HepG2 (cell line): ENCODE data around the gene CHM. TPM values are rescaled to one million over a fixed set of nuclear protein-coding genes. Genes with fewer than 3 reads are reported as not detected.

Experiments
- ATAC-seq: fragments of 200-7000 bp; cut with Tn5 transposase; 3 replicates; pipeline ENCODE4 v1.9.1; 2020; ENCODE audit warnings: mild to moderate bottlenecking, moderate library complexity
- BruUV-seq: library from RNA; stranded (reverse); fragments of 400-500 nt; replicated peaks from 2 replicates; lab custom pipeline; 2021; lab: Mats Ljungman, UMichigan
- CTCF ChIA-PET: fragments of 300-600 bp; formaldehyde crosslinking; extraction: SDS; loops from one replicate; lab custom pipeline; 2021; ENCODE audit warnings: low total read pairs, inconsistent platforms, low intra/inter-chr PET ratio; lab: Yijun Ruan, JAX
- POLR2A ChIA-PET: fragments of 350-600 bp; sonication (Branson Sonifier 250); formaldehyde crosslinking; loops from one replicate; lab custom pipeline; 2020; ENCODE audit warnings: antibody characterized with exemption, inconsistent platforms; lab: Yijun Ruan, JAX
- DNase-seq: peaks from one replicate; pipeline ENCODE4 v3.0.0-alpha.2; 2015; ENCODE audit warnings: low spot score
- FAIRE-seq: peaks from 3 replicates; lab custom pipeline; 2011; peaks lifted over from hg19 to GRCh38; lab: Jason Lieb, UNC
- H2AFZ ChIP-seq: one replicate; pipeline ENCODE4 v1.6.1; 2011; ENCODE audit warnings: low read length, inconsistent platforms
- H3K27ac ChIP-seq: fragments of 300-600 bp; 3 replicates; pipeline ENCODE4 v1.8.0; 2011; ENCODE audit warnings: mixed run types, mild to moderate bottlenecking, mixed read lengths, low read length, inconsistent platforms; ENCODE audit not compliant: insufficient read depth; ENCODE audit errors: extremely low read length
- H3K27me3 ChIP-seq, 2 experiments: fragments of 200-600 bp in 1 of 2; 2 replicates in 1 of 2; 3 replicates in 1 of 2; pipeline versions ENCODE4 v1.6.0 to v1.8.0; 2011; ENCODE audit warnings: low read length in 2 of 2, mild to moderate bottlenecking in 2 of 2, moderate library complexity in 2 of 2, inconsistent platforms in 1 of 2; ENCODE audit not compliant: insufficient read depth in 2 of 2, control insufficient read depth in 1 of 2
- H3K36me3 ChIP-seq, 2 experiments: fragments of 200-600 bp in 1 of 2; replicated peaks in 1 of 2; 2 replicates in 1 of 2; 3 replicates in 1 of 2; pipeline versions ENCODE4 v1.5.1 to v1.8.0; 2011; ENCODE audit warnings: low read length in 2 of 2, inconsistent platforms in 1 of 2; ENCODE audit not compliant: insufficient read depth in 2 of 2, control insufficient read depth in 1 of 2
- H3K4me1 ChIP-seq: 2 replicates; pipeline ENCODE4 v1.5.1; 2012; ENCODE audit warnings: low read length, inconsistent platforms; ENCODE audit not compliant: insufficient read depth
- H3K4me2 ChIP-seq: 2 replicates; pipeline ENCODE4 v1.6.0; 2011; ENCODE audit warnings: low read depth, low read length, inconsistent platforms
- H3K4me3 ChIP-seq, 3 experiments: fragments of 200-600 bp in 1 of 3; sonication (generic), shearing (Covaris generic) in 1 of 3; replicated peaks in 1 of 3; 2 replicates each; pipeline ENCODE4 v1.5.1; 2011 to 2016; ENCODE audit warnings: low read length in 3 of 3, inconsistent platforms in 2 of 3, low read depth in 2 of 3, mild to moderate bottlenecking in 2 of 3, control low read depth in 1 of 3, mixed read lengths in 1 of 3; ENCODE audit not compliant: insufficient read depth in 1 of 3
- H3K79me2 ChIP-seq: one replicate; pipeline ENCODE4 v1.6.1; 2011; ENCODE audit warnings: low read length, inconsistent platforms; ENCODE audit not compliant: insufficient read depth
- H3K9ac ChIP-seq: 2 replicates; pipeline ENCODE4 v1.6.0; 2011; ENCODE audit warnings: mild to moderate bottlenecking, low read depth, low read length, inconsistent platforms; ENCODE audit not compliant: insufficient read depth
- H3K9me3 ChIP-seq: 2 replicates; pipeline ENCODE4 v1.5.1; 2012; ENCODE audit warnings: mild to moderate bottlenecking, low read length
- H4K20me1 ChIP-seq: 2 replicates; pipeline ENCODE4 v1.6.0; 2011; ENCODE audit warnings: inconsistent platforms, mild to moderate bottlenecking, low read length, moderate library complexity; ENCODE audit not compliant: insufficient read depth
- ETV5 ChIP-seq: IDR thresholded peaks from 2 replicates; pipeline ENCODE4 v1.6.1; 2018; ENCODE audit warnings: missing biosample characterization, missing genetic modification reagents, inconsistent platforms, borderline replicate concordance
- KLF6 ChIP-seq: IDR thresholded peaks from 2 replicates; pipeline ENCODE4 v1.8.0; 2016; ENCODE audit warnings: missing biosample characterization, missing genetic modification reagents
- MAFF ChIP-seq: IDR thresholded peaks from 2 replicates; pipeline ENCODE4 v1.6.1; 2011; ENCODE audit warnings: low read depth, low read length, improper control_type of control experiment
- MATR3 ChIP-seq: sonication (generic); formaldehyde crosslinking; IDR thresholded peaks from 2 replicates; pipeline ENCODE4 v1.4.0; 2020; ENCODE audit warnings: missing genetic modification reagents
- TSC22D2 ChIP-seq: sonication (generic); formaldehyde crosslinking; IDR thresholded peaks from 2 replicates; pipeline ENCODE4 v1.5.1; 2020; ENCODE audit warnings: missing genetic modification reagents, mild to moderate bottlenecking, borderline replicate concordance
- ZBTB1 ChIP-seq: sonication (generic); formaldehyde crosslinking; IDR thresholded peaks from 2 replicates; pipeline ENCODE4 v1.4.0; 2020; ENCODE audit warnings: missing genetic modification reagents, borderline replicate concordance
- ZNF3 ChIP-seq: IDR thresholded peaks from 2 replicates; pipeline ENCODE4 v1.7.0; 2017; ENCODE audit warnings: inconsistent platforms
- ZNF451 ChIP-seq: sonication (generic); formaldehyde crosslinking; IDR thresholded peaks from 2 replicates; pipeline ENCODE4 v1.5.0; 2020; ENCODE audit warnings: mild to moderate bottlenecking, missing genetic modification reagents
- ZNF513 ChIP-seq: sonication (generic); formaldehyde crosslinking; conservative IDR thresholded peaks from 2 replicates; pipeline ENCODE4 v1.5.0; 2020; ENCODE audit warnings: missing genetic modification reagents
- ZNF777 ChIP-seq: sonication (generic); formaldehyde crosslinking; IDR thresholded peaks from 2 replicates; pipeline ENCODE4 v1.4.0; 2020; ENCODE audit warnings: missing genetic modification reagents
- ZNF782 ChIP-seq: sonication (generic); formaldehyde crosslinking; IDR thresholded peaks from 2 replicates; pipeline ENCODE4 v1.4.0; 2020; ENCODE audit warnings: missing genetic modification reagents, mild to moderate bottlenecking, borderline replicate concordance
- WGBS: methylation state at CpG from one replicate; pipeline ENCODE4 v1.1.6; 2017; ENCODE audit warnings: low lambda C conversion rate; 5-methylcytosine and 5-hydroxymethylcytosine counted together
- in situ Hi-C: cut with HindIII; loops from 2 replicates; pipeline ENCODE4 v1.10.0; 2017; ENCODE audit warnings: low pct_unique_long_range_greater_than_20kb; ENCODE audit not compliant: extremely low pct_ligation_motif_present
- intact Hi-C: fragments of 100-400 bp; cut with micrococcal nuclease; formaldehyde crosslinking; loops from one replicate; pipeline ENCODE4 v1.10.0; 2022; ENCODE audit not compliant: unreplicated experiment
- polyA plus RNA-seq, 8 experiments: library from polyadenylated mRNA; depleted of rRNA in 3 of 8; stranded (reverse) in 7 of 8; unstranded in 1 of 8; fragments of >200 nt; fragmentation: Illumina TruSeq in 4 of 8; extraction: Trizol in 4 of 8; gene quantifications; 2 replicates each; pipeline versions ENCODE4 v1.2.1 to v1.2.3, GENCODE V29; 2011 to 2016; ENCODE audit warnings: low read depth in 4 of 8, missing spikeins in 1 of 8, mixed read lengths in 1 of 8; ENCODE audit not compliant: insufficient read depth in 1 of 8
- total RNA-seq, 5 experiments: library from RNA; depleted of rRNA; stranded (reverse); fragments of >200 nt; fragmentation: Illumina TruSeq; extraction: Trizol; gene quantifications; 2 replicates each; pipeline ENCODE4 v1.2.3, GENCODE V29; 2016; ENCODE audit warnings: low read depth in 1 of 5
- TF ChIP-seq, protein P1 (sequence below): sonication (generic); IDR thresholded peaks from 2 replicates; pipeline ENCODE4 v1.6.1; 2016; ENCODE audit warnings: low read depth, borderline replicate concordance
- TF ChIP-seq, protein P2 (sequence below): sonication (generic); formaldehyde crosslinking; conservative IDR thresholded peaks from 2 replicates; pipeline ENCODE4 v1.4.0; 2020; ENCODE audit warnings: missing genetic modification reagents
- TF ChIP-seq, protein P3 (sequence below): sonication (generic); formaldehyde crosslinking; IDR thresholded peaks from 2 replicates; pipeline ENCODE4 v1.5.0; 2020; ENCODE audit warnings: mild to moderate bottlenecking, missing genetic modification reagents

CHM gene
- total and polyA plus RNA-seq, 2 of the 13 experiments (the other 11 are each of a cell fraction or from before 2014, with no cell fraction given), result 15.1 to 15.5 TPM

GRCh38 chrX:85964744-85965143, 82.6 kb downstream of the CHM start:
- ATAC-seq (no peak), FAIRE-seq (no peak)
- Histone ChIP-seq H3K79me2 (no peaks in the 10 kb centered on the region), H3K36me3 (no peaks in the 10 kb centered on the region), H3K4me2 (no peak overlapping the region), H4K20me1 (no peaks in the 10 kb centered on the region), H3K4me3 (no peak overlapping the region)
- CTCF ChIA-PET, result no interaction called here
- WGBS, result 98% methylated on average over 2 of the region's 2 CpGs
- BruUV-seq, result no TSS peak
- in situ Hi-C loops, result no loop called here
- TF ChIP-seq ZNF513 (no peak), ZNF451 (CRISPR knock-in tag) (no peak), ZNF782 (CRISPR knock-in tag) (no peak), MATR3 (CRISPR knock-in tag) (no peak), ZBTB1 (no peak), MAFF (no peak), ZNF3 (CRISPR knock-in tag) (no peak), ETV5 (no peak), ZNF777 (CRISPR knock-in tag) (no peak), KLF6 (CRISPR knock-in tag) (no peak), TSC22D2 (CRISPR knock-in tag) (no peak)
- TF ChIP-seq, protein P1, sequence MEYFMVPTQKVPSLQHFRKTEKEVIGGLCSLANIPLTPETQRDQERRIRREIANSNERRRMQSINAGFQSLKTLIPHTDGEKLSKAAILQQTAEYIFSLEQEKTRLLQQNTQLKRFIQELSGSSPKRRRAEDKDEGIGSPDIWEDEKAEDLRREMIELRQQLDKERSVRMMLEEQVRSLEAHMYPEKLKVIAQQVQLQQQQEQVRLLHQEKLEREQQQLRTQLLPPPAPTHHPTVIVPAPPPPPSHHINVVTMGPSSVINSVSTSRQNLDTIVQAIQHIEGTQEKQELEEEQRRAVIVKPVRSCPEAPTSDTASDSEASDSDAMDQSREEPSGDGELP, result no peak
- TF ChIP-seq, protein P2, sequence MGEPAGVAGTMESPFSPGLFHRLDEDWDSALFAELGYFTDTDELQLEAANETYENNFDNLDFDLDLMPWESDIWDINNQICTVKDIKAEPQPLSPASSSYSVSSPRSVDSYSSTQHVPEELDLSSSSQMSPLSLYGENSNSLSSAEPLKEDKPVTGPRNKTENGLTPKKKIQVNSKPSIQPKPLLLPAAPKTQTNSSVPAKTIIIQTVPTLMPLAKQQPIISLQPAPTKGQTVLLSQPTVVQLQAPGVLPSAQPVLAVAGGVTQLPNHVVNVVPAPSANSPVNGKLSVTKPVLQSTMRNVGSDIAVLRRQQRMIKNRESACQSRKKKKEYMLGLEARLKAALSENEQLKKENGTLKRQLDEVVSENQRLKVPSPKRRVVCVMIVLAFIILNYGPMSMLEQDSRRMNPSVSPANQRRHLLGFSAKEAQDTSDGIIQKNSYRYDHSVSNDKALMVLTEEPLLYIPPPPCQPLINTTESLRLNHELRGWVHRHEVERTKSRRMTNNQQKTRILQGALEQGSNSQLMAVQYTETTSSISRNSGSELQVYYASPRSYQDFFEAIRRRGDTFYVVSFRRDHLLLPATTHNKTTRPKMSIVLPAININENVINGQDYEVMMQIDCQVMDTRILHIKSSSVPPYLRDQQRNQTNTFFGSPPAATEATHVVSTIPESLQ, result no peak
- TF ChIP-seq, protein P3, sequence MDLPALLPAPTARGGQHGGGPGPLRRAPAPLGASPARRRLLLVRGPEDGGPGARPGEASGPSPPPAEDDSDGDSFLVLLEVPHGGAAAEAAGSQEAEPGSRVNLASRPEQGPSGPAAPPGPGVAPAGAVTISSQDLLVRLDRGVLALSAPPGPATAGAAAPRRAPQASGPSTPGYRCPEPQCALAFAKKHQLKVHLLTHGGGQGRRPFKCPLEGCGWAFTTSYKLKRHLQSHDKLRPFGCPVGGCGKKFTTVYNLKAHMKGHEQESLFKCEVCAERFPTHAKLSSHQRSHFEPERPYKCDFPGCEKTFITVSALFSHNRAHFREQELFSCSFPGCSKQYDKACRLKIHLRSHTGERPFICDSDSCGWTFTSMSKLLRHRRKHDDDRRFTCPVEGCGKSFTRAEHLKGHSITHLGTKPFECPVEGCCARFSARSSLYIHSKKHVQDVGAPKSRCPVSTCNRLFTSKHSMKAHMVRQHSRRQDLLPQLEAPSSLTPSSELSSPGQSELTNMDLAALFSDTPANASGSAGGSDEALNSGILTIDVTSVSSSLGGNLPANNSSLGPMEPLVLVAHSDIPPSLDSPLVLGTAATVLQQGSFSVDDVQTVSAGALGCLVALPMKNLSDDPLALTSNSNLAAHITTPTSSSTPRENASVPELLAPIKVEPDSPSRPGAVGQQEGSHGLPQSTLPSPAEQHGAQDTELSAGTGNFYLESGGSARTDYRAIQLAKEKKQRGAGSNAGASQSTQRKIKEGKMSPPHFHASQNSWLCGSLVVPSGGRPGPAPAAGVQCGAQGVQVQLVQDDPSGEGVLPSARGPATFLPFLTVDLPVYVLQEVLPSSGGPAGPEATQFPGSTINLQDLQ (CRISPR knock-in tag), result no peak
- TF ChIP-seq, all 625 proteins: peak for 0
- no peaks in the 10 kb centered on the region for H3K27me3 ChIP-seq
- DNase-seq, result no peak
- H2AFZ ChIP-seq, result no peak overlapping the region
- intact Hi-C loops, result no loop called here
- H3K4me1 ChIP-seq, result no peaks in the 10 kb centered on the region
- H3K9me3 ChIP-seq, result no peaks in the 10 kb centered on the region
- POLR2A ChIA-PET, result no interaction called here
- no peak overlapping the region for H3K27ac ChIP-seq
- no peak overlapping the region for H3K9ac ChIP-seq
